Stimulated activated effector memory CD8-positive, alpha-beta T cell treated with anti-CD3 and anti-CD28 coated beads, Interleukin-12 subunit alpha, Interleukin-12 subunit beta, amount 100 ng/mL, for 72 hours (primary cell): ENCODE results near the gene NANS.
A peak's percentile ranks its signal among the peaks of the same experiment; 100 is the strongest.

ENCODE experiments used
- ATAC-seq: fragments of 150-1000 bp; cut with Tn5 transposase; 2 replicates; pipeline ENCODE4 v1.10.0; 2021
- DNase-seq, 2 donors: peaks; one replicate each; pipeline ENCODE4 v3.0.0; 2021 to 2022; ENCODE audit warnings: low spot score in 2 of 2
- H3K27ac Mint-ChIP-seq: one replicate; pipeline ENCODE4 v1.8.0; 2022; ENCODE audit warnings: mild to moderate bottlenecking, mixed read lengths
- H3K36me3 Mint-ChIP-seq: one replicate; pipeline ENCODE4 v1.8.0; 2022; ENCODE audit warnings: mild to moderate bottlenecking, mixed read lengths
- H3K4me1 Mint-ChIP-seq: one replicate; pipeline ENCODE4 v1.8.0; 2022; ENCODE audit warnings: mixed read lengths
- H3K4me3 Mint-ChIP-seq: one replicate; pipeline ENCODE4 v1.8.0; 2022; ENCODE audit warnings: mild to moderate bottlenecking, mixed read lengths
- H3K9me3 Mint-ChIP-seq: one replicate; pipeline ENCODE4 v1.8.0; 2022; ENCODE audit warnings: mixed read lengths

Gene NANS

GRCh38 chr9:98022447-98022846 is 34.1 kb upstream of the NANS start:
- Mint-ChIP-seq H3K27ac (peak overlapping the region; percentile 35), H3K36me3 (peaks cover 70% of the 10 kb centered on the region), H3K4me3 (no peak overlapping the region), H3K4me1 (peaks cover 6% of the 10 kb centered on the region), H3K9me3 (no peaks in the 10 kb centered on the region)
- no peak for ATAC-seq
- no peak for DNase-seq

GRCh38 chr9:98024702-98025101 is 31.8 kb upstream of the NANS start:
- ATAC-seq: no peak
- peaks cover 6% of the 10 kb centered on the region for H3K4me1 Mint-ChIP-seq
- no peaks in the 10 kb centered on the region for H3K9me3 Mint-ChIP-seq
- no peak overlapping the region for H3K4me3 Mint-ChIP-seq
- DNase-seq: no peak
- no peak overlapping the region for H3K27ac Mint-ChIP-seq
- peaks cover 48% of the 10 kb centered on the region for H3K36me3 Mint-ChIP-seq

GRCh38 chr9:98031169-98031568 is 25.4 kb upstream of the NANS start:
- ATAC-seq: no peak
- Mint-ChIP-seq H3K4me3 (no peak overlapping the region), H3K27ac (no peak overlapping the region), H3K9me3 (no peaks in the 10 kb centered on the region), H3K4me1 (peaks cover 10% of the 10 kb centered on the region), H3K36me3 (peaks cover 13% of the 10 kb centered on the region)
- DNase-seq: no peak

GRCh38 chr9:98031935-98032334 is 24.6 kb upstream of the NANS start:
- Mint-ChIP-seq H3K4me3 (no peak overlapping the region), H3K4me1 (peaks cover 10% of the 10 kb centered on the region), H3K36me3 (peaks cover 6% of the 10 kb centered on the region), H3K27ac (no peak overlapping the region), H3K9me3 (no peaks in the 10 kb centered on the region)
- DNase-seq (no peak), ATAC-seq (no peak)

GRCh38 chr9:98034593-98035546 is 21.7 kb upstream of the NANS start:
- Mint-ChIP-seq H3K36me3 (no peaks in the 10 kb centered on the region), H3K9me3 (no peaks in the 10 kb centered on the region), H3K27ac (no peak overlapping the region), H3K4me3 (peak overlapping the region; percentile 43), H3K4me1 (peaks cover 10% of the 10 kb centered on the region)
- ATAC-seq (peak; percentile 96), DNase-seq (peak; percentile 82 to 93)

GRCh38 chr9:98037357-98037756 is 19.2 kb upstream of the NANS start:
- DNase-seq: no peak
- no peak for ATAC-seq
- H3K4me3 Mint-ChIP-seq: no peak overlapping the region
- peak overlapping the region; percentile 58 for H3K27ac Mint-ChIP-seq
- no peaks in the 10 kb centered on the region for H3K36me3 Mint-ChIP-seq
- H3K9me3 Mint-ChIP-seq: no peaks in the 10 kb centered on the region
- peaks cover 10% of the 10 kb centered on the region for H3K4me1 Mint-ChIP-seq

GRCh38 chr9:98038958-98039357 is 17.6 kb upstream of the NANS start:
- H3K4me3 Mint-ChIP-seq: no peak overlapping the region
- ATAC-seq (no peak), DNase-seq (no peak)
- no peaks in the 10 kb centered on the region for H3K9me3 Mint-ChIP-seq
- no peaks in the 10 kb centered on the region for H3K36me3 Mint-ChIP-seq
- H3K27ac Mint-ChIP-seq: no peak overlapping the region
- peaks cover 10% of the 10 kb centered on the region for H3K4me1 Mint-ChIP-seq

- Mint-ChIP-seq H3K4me1 (peaks cover 5% of the 10 kb centered on the region), H3K27ac (no peak overlapping the region), H3K4me3 (no peak overlapping the region), H3K9me3 (no peaks in the 10 kb centered on the region), H3K36me3 (no peaks in the 10 kb centered on the region)
- ATAC-seq: no peak
- no peak for DNase-seq
These were observed 16.9 kb upstream of the NANS start for GRCh38 chr9:98039607-98040017.

GRCh38 chr9:98040212-98040611 is 16.3 kb upstream of the NANS start:
- peaks cover 5% of the 10 kb centered on the region for H3K4me1 Mint-ChIP-seq
- peaks cover 2% of the 10 kb centered on the region for H3K9me3 Mint-ChIP-seq
- no peaks in the 10 kb centered on the region for H3K36me3 Mint-ChIP-seq
- H3K4me3 Mint-ChIP-seq: no peak overlapping the region
- ATAC-seq (no peak), DNase-seq (no peak)
- H3K27ac Mint-ChIP-seq: peak overlapping the region; percentile 13

GRCh38 chr9:98043915-98044314 is 12.6 kb upstream of the NANS start:
- no peak overlapping the region for H3K4me3 Mint-ChIP-seq
- DNase-seq (no peak), ATAC-seq (no peak)
- peaks cover 5% of the 10 kb centered on the region for H3K36me3 Mint-ChIP-seq
- H3K27ac Mint-ChIP-seq: no peak overlapping the region
- peaks cover 2% of the 10 kb centered on the region for H3K9me3 Mint-ChIP-seq
- peaks cover 21% of the 10 kb centered on the region for H3K4me1 Mint-ChIP-seq

GRCh38 chr9:98045234-98046179 is 11.0 kb upstream of the NANS start:
- Mint-ChIP-seq H3K9me3 (peaks cover 2% of the 10 kb centered on the region), H3K36me3 (peaks cover 5% of the 10 kb centered on the region), H3K4me1 (peaks cover 21% of the 10 kb centered on the region), H3K27ac (peak overlapping the region; percentile 86), H3K4me3 (peak overlapping the region; percentile 73)
- ATAC-seq (peak; percentile 97), DNase-seq (peak in 1 of 2 donors; percentile 56)

GRCh38 chr9:98046180-98046543 is 10.4 kb upstream of the NANS start:
- Mint-ChIP-seq H3K9me3 (peaks cover 2% of the 10 kb centered on the region), H3K4me3 (peak overlapping the region; percentile 73), H3K36me3 (peaks cover 5% of the 10 kb centered on the region), H3K4me1 (peaks cover 21% of the 10 kb centered on the region), H3K27ac (no peak overlapping the region)
- no peak for DNase-seq
- no peak for ATAC-seq

- Mint-ChIP-seq H3K9me3 (peaks cover 2% of the 10 kb centered on the region), H3K27ac (no peak overlapping the region), H3K4me3 (peak overlapping the region; percentile 73), H3K4me1 (peaks cover 21% of the 10 kb centered on the region), H3K36me3 (peaks cover 5% of the 10 kb centered on the region)
- ATAC-seq: no peak
- DNase-seq: no peak
These were observed 9.5 kb upstream of the NANS start for GRCh38 chr9:98047002-98047401.

GRCh38 chr9:98049288-98050072 is 7.1 kb upstream of the NANS start:
- H3K4me1 Mint-ChIP-seq: peaks cover 28% of the 10 kb centered on the region
- H3K27ac Mint-ChIP-seq: no peak overlapping the region
- peaks cover 2% of the 10 kb centered on the region for H3K9me3 Mint-ChIP-seq
- H3K36me3 Mint-ChIP-seq: peaks cover 5% of the 10 kb centered on the region
- no peak overlapping the region for H3K4me3 Mint-ChIP-seq
- ATAC-seq (no peak), DNase-seq (no peak)

GRCh38 chr9:98050351-98050750 is 6.2 kb upstream of the NANS start:
- peaks cover 5% of the 10 kb centered on the region for H3K36me3 Mint-ChIP-seq
- no peaks in the 10 kb centered on the region for H3K9me3 Mint-ChIP-seq
- DNase-seq (no peak), ATAC-seq (no peak)
- H3K4me3 Mint-ChIP-seq: no peak overlapping the region
- H3K4me1 Mint-ChIP-seq: peaks cover 23% of the 10 kb centered on the region
- no peak overlapping the region for H3K27ac Mint-ChIP-seq
